Dermis lymphatic vessel endothelial cell (primary cell): ENCODE measurements around the gene TRH. TPM values are rescaled to one million over a fixed set of nuclear protein-coding genes. Genes with fewer than 3 reads are reported as not detected.

Source experiments
- total RNA-seq: library from RNA; depleted of rRNA; stranded (reverse); fragments of >200 nt; gene quantifications from 2 replicates; pipeline ENCODE4 v1.2.1, GENCODE V29; 2014

The TRH gene, protein sequence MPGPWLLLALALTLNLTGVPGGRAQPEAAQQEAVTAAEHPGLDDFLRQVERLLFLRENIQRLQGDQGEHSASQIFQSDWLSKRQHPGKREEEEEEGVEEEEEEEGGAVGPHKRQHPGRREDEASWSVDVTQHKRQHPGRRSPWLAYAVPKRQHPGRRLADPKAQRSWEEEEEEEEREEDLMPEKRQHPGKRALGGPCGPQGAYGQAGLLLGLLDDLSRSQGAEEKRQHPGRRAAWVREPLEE
- total RNA-seq, result not detected in 2 replicates

DNA sequence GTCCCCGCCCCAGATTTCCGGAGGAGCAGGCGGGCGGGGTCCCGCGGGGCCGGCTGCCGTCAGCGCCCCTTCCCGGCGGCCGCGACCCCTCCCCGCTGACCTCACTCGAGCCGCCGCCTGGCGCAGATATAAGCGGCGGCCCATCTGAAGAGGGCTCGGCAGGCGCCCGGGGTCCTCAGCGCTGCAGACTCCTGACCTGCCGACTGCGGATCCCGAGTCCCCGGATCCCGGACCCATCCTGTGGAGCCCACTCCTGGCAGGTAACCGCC is at the start of gene TRH:
TSS of gene TRH (plus strand) at position 157 of the 269 bp plus-strand sequence. CDS start 1,097 bp downstream, outside the sequence.

Other genes starting within 250 kb of the TRH start
- gene TMCC1, start 81.0 kb upstream of the TRH start, total RNA-seq, result 48.8 and 75.2 TPM in 2 replicates
- not detected in 2 replicates for gene ALG1L2, start 107.1 kb downstream of the TRH start, total RNA-seq